K562 (cell line): ENCODE results near the gene PHF19. TPM values are rescaled to one million over a fixed set of nuclear protein-coding genes. Genes with fewer than 3 reads are reported as not detected.

Experiments used
- ATAC-seq: fragments of 200-7000 bp; cut with Tn5 transposase; 3 replicates; pipeline ENCODE4 v1.9.1; 2020; ENCODE audit warnings: moderate library complexity
- BruUV-seq: library from RNA; stranded (reverse); fragments of 400-500 nt; replicated peaks from 2 replicates; lab custom pipeline; 2021; lab: Mats Ljungman, UMichigan
- CTCF ChIA-PET: fragments of 300-600 bp; formaldehyde crosslinking; extraction: SDS; loops from one replicate; lab custom pipeline; 2021; ENCODE audit warnings: low intra/inter-chr PET ratio; lab: Yijun Ruan, JAX
- POLR2A ChIA-PET: fragments of 300-600, 350-650 bp; sonication (Branson Sonifier 250); formaldehyde crosslinking; extraction: SDS; loops from one replicate; lab custom pipeline; 2021; ENCODE audit warnings: antibody characterized with exemption, inconsistent platforms; lab: Yijun Ruan, JAX
- DNase-seq, 4 experiments: peaks; one replicate each; pipeline versions ENCODE4 v3.0.0 to v3.0.0-alpha.2; 2011 to 2018; ENCODE audit warnings: low spot score in 3 of 4, mixed read lengths in 3 of 4; ENCODE audit errors: extremely low read depth in 1 of 4
- FAIRE-seq: peaks from 2 replicates; lab custom pipeline; 2011; peaks lifted over from hg19 to GRCh38; lab: Jason Lieb, UNC
- H2AFZ ChIP-seq: 2 replicates; pipeline ENCODE4 v1.6.0; 2011; ENCODE audit warnings: low read depth, low read length, control low read depth, inconsistent platforms
- H3K27ac ChIP-seq: fragments of 200-600 bp; 3 replicates; pipeline ENCODE4 v1.8.0; 2011; ENCODE audit warnings: low read depth, mild to moderate bottlenecking, control low read depth, inconsistent platforms, low read length, moderate library complexity, mixed read lengths; ENCODE audit errors: extremely low read depth
- H3K27me3 ChIP-seq, 2 experiments: fragments of 300-600 bp in 1 of 2; 2 replicates in 1 of 2; 3 replicates in 1 of 2; pipeline versions ENCODE4 v1.6.0 to v1.8.0; 2011; ENCODE audit warnings: inconsistent platforms in 2 of 2, low read length in 2 of 2, mild to moderate bottlenecking in 1 of 2, mixed read lengths in 1 of 2, moderate library complexity in 1 of 2; ENCODE audit not compliant: control insufficient read depth in 2 of 2, insufficient read depth in 2 of 2
- H3K36me3 ChIP-seq: fragments of 300-600 bp; 3 replicates; pipeline ENCODE4 v1.8.0; 2011; ENCODE audit warnings: mild to moderate bottlenecking, low read length, inconsistent platforms; ENCODE audit not compliant: control insufficient read depth, insufficient read depth
- H3K4me1 ChIP-seq, 2 experiments: fragments of 200-600 bp in 1 of 2; replicated peaks in 1 of 2; 2 replicates in 1 of 2; 3 replicates in 1 of 2; pipeline versions ENCODE4 v1.5.1 to v1.8.0; 2011; ENCODE audit warnings: inconsistent platforms in 2 of 2, low read length in 2 of 2, mild to moderate bottlenecking in 1 of 2, mixed read lengths in 1 of 2, moderate library complexity in 1 of 2; ENCODE audit not compliant: control insufficient read depth in 2 of 2, insufficient read depth in 2 of 2
- H3K4me2 ChIP-seq: 2 replicates; pipeline ENCODE4 v1.6.1; 2011; ENCODE audit warnings: low read length, control low read depth, inconsistent platforms, mixed read lengths; ENCODE audit not compliant: insufficient read depth
- H3K4me3 ChIP-seq: fragments of 200-600 bp; sonication (generic), shearing (Covaris generic); 2 replicates; pipeline ENCODE4 v1.5.1; 2016; ENCODE audit warnings: control low read depth, inconsistent platforms
- H3K79me2 ChIP-seq: fragments of 200-600 bp; 3 replicates; pipeline ENCODE4 v1.8.0; 2011; ENCODE audit warnings: low read length, inconsistent platforms; ENCODE audit not compliant: control insufficient read depth, insufficient read depth
- H3K9ac ChIP-seq, 2 experiments: 2 replicates each; pipeline versions ENCODE4 v1.6.0 to v1.6.1; 2011; ENCODE audit warnings: low read depth in 2 of 2, low read length in 2 of 2, control low read depth in 1 of 2, inconsistent platforms in 1 of 2, mild to moderate bottlenecking in 1 of 2, mixed read lengths in 1 of 2; ENCODE audit not compliant: insufficient read depth in 1 of 2
- H3K9me1 ChIP-seq: one replicate; pipeline ENCODE4 v1.6.0; 2011; ENCODE audit warnings: inconsistent platforms, mild to moderate bottlenecking, low read length, moderate library complexity; ENCODE audit not compliant: control insufficient read depth, insufficient read depth
- H3K9me3 ChIP-seq: replicated peaks from 2 replicates; pipeline ENCODE4 v1.5.1; 2011; ENCODE audit warnings: low read depth, low read length, inconsistent platforms; ENCODE audit not compliant: control insufficient read depth, insufficient read depth
- H4K20me1 ChIP-seq: replicated peaks from 2 replicates; pipeline ENCODE4 v1.6.1; 2011; ENCODE audit warnings: low read length, inconsistent platforms, mixed read lengths; ENCODE audit not compliant: control insufficient read depth, insufficient read depth
- FUS ChIP-seq: fragments of 200-400 bp; formaldehyde crosslinking; optimal IDR thresholded peaks from 2 replicates; pipeline ENCODE3; 2017; ENCODE audit warnings: low read depth, low read length
- POLR3A ChIP-seq: IDR thresholded peaks from 2 replicates; pipeline ENCODE4 v1.6.1; 2011; ENCODE audit warnings: borderline replicate concordance, mild to moderate bottlenecking, moderate library complexity; ENCODE audit not compliant: insufficient read length, insufficient read depth; ENCODE audit errors: extremely low read depth
- ZNF253 ChIP-seq: fragments of 250-450 bp; sonication (Bioruptor Pico); conservative IDR thresholded peaks from 2 replicates; pipeline ENCODE4 v1.6.1; 2021; ENCODE audit warnings: mild to moderate bottlenecking
- WGBS: fragments of 100-300 bp; shearing (Covaris generic); methylation state at CpG from one replicate; pipeline ENCODE4 v1.1.6; 2016; ENCODE audit warnings: low coverage, mixed read lengths; ENCODE audit not compliant: insufficient coverage; ENCODE audit errors: missing lambda C conversion rate; 5-methylcytosine and 5-hydroxymethylcytosine counted together
- in situ Hi-C: fragments of 300-500 bp; cut with MboI; formaldehyde crosslinking; loops from 4 replicates; pipeline ENCODE4 v1.15.0; 2018; ENCODE audit warnings: inconsistent platforms, mixed read lengths
- intact Hi-C: fragments of 100-400 bp; cut with micrococcal nuclease; formaldehyde crosslinking; loops from 2 replicates; pipeline ENCODE4 v1.14.2; 2022
- polyA plus RNA-seq, 8 experiments: library from polyadenylated mRNA; depleted of rRNA in 4 of 8; stranded (reverse) in 5 of 8; unstranded in 3 of 8; fragments of >200 nt; fragmentation: Nextera tagmentation in 2 of 8; fragmentation: Illumina TruSeq in 1 of 8; extraction: Ambion mirVana in 2 of 8; extraction: Trizol in 1 of 8; gene quantifications; 2 replicates each; pipeline versions ENCODE4 v1.2.1 to v1.2.3, GENCODE V29; 2011 to 2014; ENCODE audit warnings: inconsistent platforms in 1 of 8, missing spikeins in 1 of 8
- total RNA-seq, 7 experiments: library from RNA; depleted of rRNA in 6 of 7; stranded (reverse); fragments of >200 nt in 6 of 7; fragmentation: Illumina TruSeq in 2 of 7; extraction: Trizol in 2 of 7; gene quantifications; 2 replicates each; pipeline versions ENCODE4 v1.2.1 to v1.2.3, GENCODE V29; 2011 to 2021; ENCODE audit warnings: low replicate concordance in 1 of 7
- TF ChIP-seq, protein P1 (sequence below): fragments of 450-650 bp; conservative IDR thresholded peaks from 2 replicates; pipeline ENCODE4 v1.6.1; 2016; ENCODE audit warnings: missing genetic modification characterization, low read depth, mild to moderate bottlenecking, missing compliant biosample characterization, moderate library complexity
- TF ChIP-seq, protein P2 (sequence below): fragments of 250-450 bp; sonication (Bioruptor Pico); IDR thresholded peaks from 2 replicates; pipeline ENCODE4 v1.4.0; 2020; ENCODE audit warnings: mild to moderate bottlenecking, moderate library complexity, borderline replicate concordance
- TF ChIP-seq, protein P3 (sequence below), 2 experiments: fragments of 450-650 bp; conservative IDR thresholded peaks; 2 replicates each; pipeline ENCODE4 v1.6.1; 2017; ENCODE audit warnings: mild to moderate bottlenecking in 2 of 2, moderate library complexity in 2 of 2

The PHF19 gene
- total and polyA plus RNA-seq, 9 of the 15 experiments (the other 6 are each of a cell fraction or from before 2014, with no cell fraction given), result 95.8 to 403 (median 255) TPM

DNA sequence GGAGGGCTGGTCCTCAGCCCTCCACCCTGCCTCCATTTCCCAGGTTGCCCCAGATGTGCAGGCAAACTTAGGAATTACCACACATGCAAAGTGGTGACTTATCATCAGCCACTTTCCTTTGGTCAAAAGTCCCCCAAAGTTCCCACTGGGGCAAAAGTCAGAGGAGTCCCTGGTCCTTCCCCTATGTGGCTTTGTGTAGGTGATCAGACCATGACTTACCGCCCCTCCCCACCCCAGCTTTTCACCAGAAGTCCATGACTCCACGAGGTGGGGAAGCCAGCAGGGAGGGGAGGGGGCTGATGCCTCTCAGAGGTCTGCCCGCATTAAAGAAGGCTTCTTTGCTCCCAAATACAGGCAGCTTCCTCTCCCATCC is 43.8 kb upstream of the PHF19 start:
- ChIA-PET POLR2A (interaction anchor here (0.5 to 1.1 kb wide), 3 partner anchors 11 to 521 kb away, joined by 3 to 4 read pairs (median 3); no protein-coding TSS in a partner anchor), CTCF (no interaction called here)
- Histone ChIP-seq H3K9me3 (no peaks in the 10 kb centered on the region), H3K9ac (peak overlapping the region in 1 of 2 experiments; percentile 22; a peak in 1 of 4 replicates), H3K36me3 (no peaks in the 10 kb centered on the region), H3K9me1 (no peaks in the 10 kb centered on the region), H2AFZ (no peak overlapping the region), H3K4me3 (no peak overlapping the region), H3K27ac (no peak overlapping the region), H3K79me2 (no peaks in the 10 kb centered on the region), H3K27me3 (no peaks in the 10 kb centered on the region)
- in situ Hi-C loops (no loop called here), intact Hi-C loops (no loop called here)
- DNase-seq (no peak), ATAC-seq (no peak)
- no peak for TF ChIP-seq POLR3A
- TF ChIP-seq, all 486 proteins: peak for 0
- WGBS, result 45% methylated on average over 3 of the region's 3 CpGs
- peaks cover 16 to 35% of the 10 kb centered on the region in 2 experiments for H3K4me1 ChIP-seq
- no peak for FAIRE-seq
- H4K20me1 ChIP-seq, result no peaks in the 10 kb centered on the region
- H3K4me2 ChIP-seq, result no peak overlapping the region
- no TSS peak for BruUV-seq

DNA sequence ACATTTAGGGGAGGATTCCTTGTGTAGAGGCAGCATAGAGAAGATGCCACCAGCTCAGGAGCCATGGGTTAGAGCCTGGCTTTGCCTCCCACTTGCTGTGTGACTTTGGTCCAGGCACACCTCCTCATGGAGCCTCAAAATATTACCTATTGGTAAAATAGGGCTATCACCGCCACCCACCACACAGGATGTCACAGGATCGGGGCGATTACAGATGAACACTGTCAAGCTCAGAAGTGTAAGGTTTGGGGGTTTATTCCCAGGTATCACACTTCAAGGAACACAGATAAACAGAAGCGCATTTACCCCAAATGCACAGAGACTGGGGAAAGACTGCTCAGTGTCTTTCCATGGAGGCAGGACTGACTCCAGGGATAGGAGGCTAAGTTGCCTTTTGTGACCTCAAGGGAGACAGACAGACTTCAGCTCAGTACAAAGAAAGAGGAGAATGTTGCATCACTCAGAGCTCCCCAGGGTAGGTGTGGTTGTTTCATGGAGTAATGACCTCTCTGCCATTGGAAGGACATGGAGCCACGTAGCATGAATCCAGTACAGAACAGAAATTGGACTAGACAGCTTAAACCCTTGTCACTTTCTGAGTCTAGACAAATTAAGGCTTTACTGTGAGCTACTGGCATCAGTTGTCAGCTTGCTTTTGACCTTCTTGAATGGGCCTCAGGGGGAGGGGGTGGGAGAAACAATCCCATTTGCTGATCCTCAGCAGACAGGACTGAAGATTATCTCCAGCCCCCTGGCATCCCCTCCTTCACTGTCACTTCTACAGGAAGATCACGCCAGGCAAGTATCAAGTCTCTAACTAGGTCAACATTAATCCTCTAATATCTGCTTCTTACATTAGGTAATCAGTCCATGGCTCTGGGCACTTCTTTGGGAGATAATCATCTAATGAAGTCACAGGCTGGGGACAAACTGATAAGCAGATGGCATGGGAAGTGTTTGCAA is 43.1 kb upstream of the PHF19 start:
- H2AFZ ChIP-seq, result no peak overlapping the region; the same call in 1 of the 2 replicates
- H3K27me3 ChIP-seq, result no peaks in the 10 kb centered on the region
- POLR2A ChIA-PET, result interaction anchor here (0.5 to 1.2 kb wide), 6 partner anchors 9 to 522 kb away, joined by 3 to 5 read pairs (median 3); no protein-coding TSS in a partner anchor
- H3K79me2 ChIP-seq, result no peaks in the 10 kb centered on the region
- H3K27ac ChIP-seq, result no peak overlapping the region
- WGBS, result 47% methylated on average over 6 of the region's 6 CpGs
- FAIRE-seq (peak; percentile 44), ATAC-seq (peak; percentile 69), DNase-seq (no peak)
- no peaks in the 10 kb centered on the region for H3K9me3 ChIP-seq
- H3K9ac ChIP-seq, result peak overlapping the region in 1 of 2 experiments; percentile 15; a peak in 1 of 4 replicates
- H4K20me1 ChIP-seq, result no peaks in the 10 kb centered on the region
- CTCF ChIA-PET, result no interaction called here
- no TSS peak for BruUV-seq
- peaks cover 14 to 31% of the 10 kb centered on the region in 2 experiments; a peak in 4 of 5 replicates for H3K4me1 ChIP-seq
- in situ Hi-C loops, result no loop called here
- no peak overlapping the region; the same call in 1 of the 2 replicates for H3K4me2 ChIP-seq
- no peaks in the 10 kb centered on the region for H3K9me1 ChIP-seq
- no peak overlapping the region for H3K4me3 ChIP-seq
- H3K36me3 ChIP-seq, result no peaks in the 10 kb centered on the region
- intact Hi-C loops, result no loop called here
- TF ChIP-seq, protein P1, sequence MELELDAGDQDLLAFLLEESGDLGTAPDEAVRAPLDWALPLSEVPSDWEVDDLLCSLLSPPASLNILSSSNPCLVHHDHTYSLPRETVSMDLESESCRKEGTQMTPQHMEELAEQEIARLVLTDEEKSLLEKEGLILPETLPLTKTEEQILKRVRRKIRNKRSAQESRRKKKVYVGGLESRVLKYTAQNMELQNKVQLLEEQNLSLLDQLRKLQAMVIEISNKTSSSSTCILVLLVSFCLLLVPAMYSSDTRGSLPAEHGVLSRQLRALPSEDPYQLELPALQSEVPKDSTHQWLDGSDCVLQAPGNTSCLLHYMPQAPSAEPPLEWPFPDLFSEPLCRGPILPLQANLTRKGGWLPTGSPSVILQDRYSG, result no peak
- TF ChIP-seq, protein P2, sequence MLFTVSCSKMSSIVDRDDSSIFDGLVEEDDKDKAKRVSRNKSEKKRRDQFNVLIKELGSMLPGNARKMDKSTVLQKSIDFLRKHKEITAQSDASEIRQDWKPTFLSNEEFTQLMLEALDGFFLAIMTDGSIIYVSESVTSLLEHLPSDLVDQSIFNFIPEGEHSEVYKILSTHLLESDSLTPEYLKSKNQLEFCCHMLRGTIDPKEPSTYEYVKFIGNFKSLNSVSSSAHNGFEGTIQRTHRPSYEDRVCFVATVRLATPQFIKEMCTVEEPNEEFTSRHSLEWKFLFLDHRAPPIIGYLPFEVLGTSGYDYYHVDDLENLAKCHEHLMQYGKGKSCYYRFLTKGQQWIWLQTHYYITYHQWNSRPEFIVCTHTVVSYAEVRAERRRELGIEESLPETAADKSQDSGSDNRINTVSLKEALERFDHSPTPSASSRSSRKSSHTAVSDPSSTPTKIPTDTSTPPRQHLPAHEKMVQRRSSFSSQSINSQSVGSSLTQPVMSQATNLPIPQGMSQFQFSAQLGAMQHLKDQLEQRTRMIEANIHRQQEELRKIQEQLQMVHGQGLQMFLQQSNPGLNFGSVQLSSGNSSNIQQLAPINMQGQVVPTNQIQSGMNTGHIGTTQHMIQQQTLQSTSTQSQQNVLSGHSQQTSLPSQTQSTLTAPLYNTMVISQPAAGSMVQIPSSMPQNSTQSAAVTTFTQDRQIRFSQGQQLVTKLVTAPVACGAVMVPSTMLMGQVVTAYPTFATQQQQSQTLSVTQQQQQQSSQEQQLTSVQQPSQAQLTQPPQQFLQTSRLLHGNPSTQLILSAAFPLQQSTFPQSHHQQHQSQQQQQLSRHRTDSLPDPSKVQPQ (CRISPR knock-in tag), result no peak
- TF ChIP-seq FUS (no peak), ZNF253 (CRISPR knock-in tag) (no peak)
- TF ChIP-seq, protein P3, sequence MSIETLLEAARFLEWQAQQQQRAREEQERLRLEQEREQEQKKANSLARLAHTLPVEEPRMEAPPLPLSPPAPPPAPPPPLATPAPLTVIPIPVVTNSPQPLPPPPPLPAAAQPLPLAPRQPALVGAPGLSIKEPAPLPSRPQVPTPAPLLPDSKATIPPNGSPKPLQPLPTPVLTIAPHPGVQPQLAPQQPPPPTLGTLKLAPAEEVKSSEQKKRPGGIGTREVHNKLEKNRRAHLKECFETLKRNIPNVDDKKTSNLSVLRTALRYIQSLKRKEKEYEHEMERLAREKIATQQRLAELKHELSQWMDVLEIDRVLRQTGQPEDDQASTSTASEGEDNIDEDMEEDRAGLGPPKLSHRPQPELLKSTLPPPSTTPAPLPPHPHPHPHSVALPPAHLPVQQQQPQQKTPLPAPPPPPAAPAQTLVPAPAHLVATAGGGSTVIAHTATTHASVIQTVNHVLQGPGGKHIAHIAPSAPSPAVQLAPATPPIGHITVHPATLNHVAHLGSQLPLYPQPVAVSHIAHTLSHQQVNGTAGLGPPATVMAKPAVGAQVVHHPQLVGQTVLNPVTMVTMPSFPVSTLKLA (conservative IDR thresholded peaks at IDR 0.05), result no peak
